ENCODE data around the gene POLR3E.

Gene POLR3E

DNA sequence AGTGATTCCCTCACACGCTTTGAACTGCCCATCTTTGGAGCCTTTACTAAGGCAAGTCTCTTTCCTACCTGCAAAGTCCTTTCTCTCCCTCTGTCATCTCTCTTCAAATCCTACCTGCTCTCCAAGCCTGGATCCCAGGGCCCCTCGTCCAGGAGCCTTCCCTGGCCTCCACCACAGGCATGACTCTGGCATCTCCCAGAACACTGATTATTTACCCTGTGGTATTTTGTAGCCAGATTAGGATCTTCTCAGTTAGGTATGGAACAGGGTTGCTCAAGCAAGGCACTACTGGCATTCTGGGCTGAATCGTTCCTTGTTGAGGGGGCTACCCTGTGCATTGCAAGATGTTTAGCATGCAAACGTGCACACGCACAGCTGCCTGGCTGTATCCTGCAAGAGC, 31.9 kb upstream of the POLR3E start:
- H3K36me3 ChIP-seq (ENCODE audit: low read length), result no peaks in the 10 kb centered on the region; the same call in 1 of the 2 replicates
- no peak overlapping the region for H2AFZ ChIP-seq (ENCODE audit: low read depth, low read length, severe bottlenecking)
- TF ChIP-seq EZH2phosphoT487 (conservative IDR thresholded peaks at IDR 0.05; ENCODE audit: low read length), result no peak
- TF ChIP-seq, protein P1, sequence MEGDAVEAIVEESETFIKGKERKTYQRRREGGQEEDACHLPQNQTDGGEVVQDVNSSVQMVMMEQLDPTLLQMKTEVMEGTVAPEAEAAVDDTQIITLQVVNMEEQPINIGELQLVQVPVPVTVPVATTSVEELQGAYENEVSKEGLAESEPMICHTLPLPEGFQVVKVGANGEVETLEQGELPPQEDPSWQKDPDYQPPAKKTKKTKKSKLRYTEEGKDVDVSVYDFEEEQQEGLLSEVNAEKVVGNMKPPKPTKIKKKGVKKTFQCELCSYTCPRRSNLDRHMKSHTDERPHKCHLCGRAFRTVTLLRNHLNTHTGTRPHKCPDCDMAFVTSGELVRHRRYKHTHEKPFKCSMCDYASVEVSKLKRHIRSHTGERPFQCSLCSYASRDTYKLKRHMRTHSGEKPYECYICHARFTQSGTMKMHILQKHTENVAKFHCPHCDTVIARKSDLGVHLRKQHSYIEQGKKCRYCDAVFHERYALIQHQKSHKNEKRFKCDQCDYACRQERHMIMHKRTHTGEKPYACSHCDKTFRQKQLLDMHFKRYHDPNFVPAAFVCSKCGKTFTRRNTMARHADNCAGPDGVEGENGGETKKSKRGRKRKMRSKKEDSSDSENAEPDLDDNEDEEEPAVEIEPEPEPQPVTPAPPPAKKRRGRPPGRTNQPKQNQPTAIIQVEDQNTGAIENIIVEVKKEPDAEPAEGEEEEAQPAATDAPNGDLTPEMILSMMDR (IDR thresholded peaks at IDR 0.05; ENCODE audit: insufficient read depth, low read length, poor library complexity, severe bottlenecking), result no peak
- no peak overlapping the region for H3K27ac ChIP-seq (ENCODE audit: low read depth, low read length)
- H3K9me3 ChIP-seq (ENCODE audit: insufficient read depth, low read length), result no peaks in the 10 kb centered on the region
- H4K20me1 ChIP-seq (ENCODE audit: low read depth, low read length), result no peaks in the 10 kb centered on the region
- H3K27me3 ChIP-seq (ENCODE audit: low read length), result no peaks in the 10 kb centered on the region
- H3F3A ChIP-seq (ENCODE audit: insufficient read depth), result no peaks in the 10 kb centered on the region
- no peak overlapping the region for H3K9ac ChIP-seq (ENCODE audit: low read length)
- no peaks in the 10 kb centered on the region for H3K79me2 ChIP-seq (ENCODE audit: insufficient read depth, low read length)
- H3K9me2 ChIP-seq (replicated peaks; ENCODE audit: insufficient read depth, low read length), result no peaks in the 10 kb centered on the region
- no peak overlapping the region for H3K4me2 ChIP-seq (ENCODE audit: low read depth, low read length, poor library complexity, severe bottlenecking)
- H3K4me3 ChIP-seq (ENCODE audit: insufficient read depth, low read length, poor library complexity, severe bottlenecking), result no peak overlapping the region

DNA sequence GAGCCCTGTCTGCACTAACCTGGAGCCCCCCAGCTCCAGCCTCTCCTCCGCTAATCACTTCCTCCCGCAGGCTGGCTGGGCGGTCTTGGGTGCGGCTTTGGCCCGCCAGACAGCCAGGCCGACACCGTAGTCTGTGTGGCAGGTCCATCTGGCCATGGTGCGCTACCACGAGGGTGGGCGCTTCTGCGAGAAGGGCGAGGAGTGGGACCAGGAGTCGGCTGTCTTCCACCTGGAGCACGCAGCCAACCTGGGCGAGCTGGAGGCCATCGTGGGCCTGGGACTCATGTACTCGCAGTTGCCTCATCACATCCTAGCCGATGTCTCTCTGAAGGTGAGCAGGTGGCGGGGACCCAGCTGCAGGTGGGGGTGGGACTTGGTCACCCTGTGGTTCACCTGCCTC, 30.7 kb upstream of the POLR3E start:
- Histone ChIP-seq H3K27ac (ENCODE audit: low read depth, low read length) (no peak overlapping the region), H3K9me2 (replicated peaks; ENCODE audit: insufficient read depth, low read length) (no peaks in the 10 kb centered on the region), H2AFZ (ENCODE audit: low read depth, low read length, severe bottlenecking) (no peak overlapping the region), H3K27me3 (ENCODE audit: low read length) (no peaks in the 10 kb centered on the region), H3K79me2 (ENCODE audit: insufficient read depth, low read length) (no peaks in the 10 kb centered on the region), H3K4me2 (ENCODE audit: low read depth, low read length, poor library complexity, severe bottlenecking) (no peak overlapping the region), H3K9me3 (ENCODE audit: insufficient read depth, low read length) (no peaks in the 10 kb centered on the region), H4K20me1 (ENCODE audit: low read depth, low read length) (no peaks in the 10 kb centered on the region), H3F3A (ENCODE audit: insufficient read depth) (no peaks in the 10 kb centered on the region), H3K9ac (ENCODE audit: low read length) (no peak overlapping the region), H3K4me3 (ENCODE audit: insufficient read depth, low read length, poor library complexity, severe bottlenecking) (no peak overlapping the region), H3K36me3 (ENCODE audit: low read length) (no peaks in the 10 kb centered on the region)
- TF ChIP-seq EZH2phosphoT487 (conservative IDR thresholded peaks at IDR 0.05; ENCODE audit: low read length), result no peak

DNA sequence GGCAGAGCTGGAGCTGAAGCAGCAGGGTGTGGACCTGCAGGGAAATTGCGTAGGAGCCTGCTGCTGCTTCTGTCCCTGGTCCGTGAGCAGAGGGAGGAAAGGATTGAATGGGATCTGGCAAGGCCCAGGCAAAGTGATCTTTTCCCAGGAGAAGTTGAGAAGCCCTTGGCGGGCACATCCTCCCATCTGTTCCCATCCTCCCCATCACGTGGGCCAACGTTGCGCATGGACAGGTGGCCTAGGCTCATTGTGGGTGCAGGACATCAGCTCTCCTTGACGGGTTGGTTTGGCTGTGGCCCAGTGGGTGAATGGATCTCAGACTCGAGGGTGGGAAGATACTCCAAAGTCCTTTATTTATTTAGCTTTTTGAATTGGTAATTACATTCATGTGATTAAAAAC, 29.4 kb upstream of the POLR3E start:
- H2AFZ ChIP-seq (ENCODE audit: low read depth, low read length, severe bottlenecking), result no peak overlapping the region
- H3K4me3 ChIP-seq (ENCODE audit: insufficient read depth, low read length, poor library complexity, severe bottlenecking), result no peak overlapping the region
- TF ChIP-seq, protein P1 (IDR thresholded peaks at IDR 0.05; ENCODE audit: insufficient read depth, low read length, poor library complexity, severe bottlenecking), result no peak
- no peak for TF ChIP-seq EZH2phosphoT487 (conservative IDR thresholded peaks at IDR 0.05; ENCODE audit: low read length)
- H3K79me2 ChIP-seq (ENCODE audit: insufficient read depth, low read length), result no peaks in the 10 kb centered on the region
- no peak overlapping the region for H3K4me2 ChIP-seq (ENCODE audit: low read depth, low read length, poor library complexity, severe bottlenecking)
- no peaks in the 10 kb centered on the region for H3K9me3 ChIP-seq (ENCODE audit: insufficient read depth, low read length)
- no peaks in the 10 kb centered on the region for H3K27me3 ChIP-seq (ENCODE audit: low read length)
- H3K9me2 ChIP-seq (replicated peaks; ENCODE audit: insufficient read depth, low read length), result no peaks in the 10 kb centered on the region
- H3K9ac ChIP-seq (ENCODE audit: low read length), result no peak overlapping the region
- no peaks in the 10 kb centered on the region for H4K20me1 ChIP-seq (ENCODE audit: low read depth, low read length)
- H3K27ac ChIP-seq (ENCODE audit: low read depth, low read length), result no peak overlapping the region
- no peaks in the 10 kb centered on the region for H3K36me3 ChIP-seq (ENCODE audit: low read length)
- no peaks in the 10 kb centered on the region for H3F3A ChIP-seq (ENCODE audit: insufficient read depth)

DNA sequence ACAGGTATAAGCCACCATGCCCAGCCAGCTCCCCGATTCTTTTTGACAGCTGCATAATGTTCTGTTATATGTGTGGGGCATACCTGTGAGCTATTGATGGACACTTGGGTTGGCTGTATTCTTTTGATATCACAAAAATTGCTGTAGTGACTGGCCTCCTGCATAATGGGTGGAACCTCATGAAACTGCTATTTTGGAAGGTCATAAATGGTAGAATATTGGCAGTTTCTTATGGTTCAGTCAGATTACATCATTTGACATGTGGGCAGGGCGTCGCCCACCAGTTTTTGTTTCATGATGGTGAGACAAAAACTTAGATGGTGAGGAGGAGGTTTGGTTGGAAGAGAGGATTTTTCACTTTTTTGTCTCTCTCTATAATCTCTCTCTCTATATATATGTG, 26.7 kb upstream of the POLR3E start:
- Histone ChIP-seq H3K9me3 (ENCODE audit: insufficient read depth, low read length) (no peaks in the 10 kb centered on the region), H3K27me3 (ENCODE audit: low read length) (no peaks in the 10 kb centered on the region), H3K4me2 (ENCODE audit: low read depth, low read length, poor library complexity, severe bottlenecking) (no peak overlapping the region), H3F3A (ENCODE audit: insufficient read depth) (no peaks in the 10 kb centered on the region), H3K9ac (ENCODE audit: low read length) (no peak overlapping the region), H3K9me2 (replicated peaks; ENCODE audit: insufficient read depth, low read length) (no peaks in the 10 kb centered on the region), H4K20me1 (ENCODE audit: low read depth, low read length) (no peaks in the 10 kb centered on the region), H3K79me2 (ENCODE audit: insufficient read depth, low read length) (no peaks in the 10 kb centered on the region), H3K36me3 (ENCODE audit: low read length) (no peaks in the 10 kb centered on the region), H3K4me3 (ENCODE audit: insufficient read depth, low read length, poor library complexity, severe bottlenecking) (no peak overlapping the region), H3K27ac (ENCODE audit: low read depth, low read length) (no peak overlapping the region), H2AFZ (ENCODE audit: low read depth, low read length, severe bottlenecking) (no peak overlapping the region)
- TF ChIP-seq, protein P1 (IDR thresholded peaks at IDR 0.05; ENCODE audit: insufficient read depth, low read length, poor library complexity, severe bottlenecking), result no peak
- TF ChIP-seq EZH2phosphoT487 (conservative IDR thresholded peaks at IDR 0.05; ENCODE audit: low read length), result no peak

Data from SU-DHL-6 (cell line).